Gastrocnemius medialis (tissue), 4 donors: ENCODE data around the gene ADARB2.

ENCODE experiments used
- POLR2A ChIP-seq, 2 donors: fragments of 450-650 bp; IDR thresholded peaks; one replicate each; pipeline ENCODE4 v1.6.1; 2017; ENCODE audit warnings: antibody characterized with exemption in 2 of 2, mild to moderate bottlenecking in 2 of 2, moderate library complexity in 2 of 2
- TF ChIP-seq, protein P1 (sequence below), 5 experiments: fragments of 450-650 bp in 3 of 5; fragments of 200-600 bp in 2 of 5; sonication (generic) in 2 of 5; IDR thresholded peaks in 4 of 5; conservative IDR thresholded peaks in 1 of 5; 1 replicate in 4 of 5; 2 replicates in 1 of 5; pipeline ENCODE4 v1.5.1; 2016 to 2019; ENCODE audit warnings: antibody characterized with exemption in 5 of 5, mild to moderate bottlenecking in 3 of 5, moderate library complexity in 3 of 5

DNA sequence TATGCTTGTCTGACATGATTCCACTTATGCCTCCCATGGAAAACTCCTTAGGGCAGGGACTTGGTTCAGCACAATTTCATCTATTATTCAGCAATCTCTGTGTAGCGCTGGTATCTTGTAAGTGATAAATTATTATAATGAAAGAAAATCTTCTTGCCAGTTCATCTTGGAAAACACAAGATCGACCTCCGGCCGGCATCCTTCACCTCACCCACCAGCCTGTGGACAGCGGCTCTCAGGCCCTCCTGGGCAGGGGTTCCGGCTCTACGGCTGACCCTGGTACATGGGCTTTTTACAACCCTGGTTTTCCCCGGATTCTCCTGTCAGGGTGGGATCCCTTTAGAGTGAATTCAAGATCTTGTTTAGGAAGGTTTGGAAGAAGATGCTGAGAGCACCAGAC, 145.6 kb downstream of the ADARB2 start:
- TF ChIP-seq, protein P1, sequence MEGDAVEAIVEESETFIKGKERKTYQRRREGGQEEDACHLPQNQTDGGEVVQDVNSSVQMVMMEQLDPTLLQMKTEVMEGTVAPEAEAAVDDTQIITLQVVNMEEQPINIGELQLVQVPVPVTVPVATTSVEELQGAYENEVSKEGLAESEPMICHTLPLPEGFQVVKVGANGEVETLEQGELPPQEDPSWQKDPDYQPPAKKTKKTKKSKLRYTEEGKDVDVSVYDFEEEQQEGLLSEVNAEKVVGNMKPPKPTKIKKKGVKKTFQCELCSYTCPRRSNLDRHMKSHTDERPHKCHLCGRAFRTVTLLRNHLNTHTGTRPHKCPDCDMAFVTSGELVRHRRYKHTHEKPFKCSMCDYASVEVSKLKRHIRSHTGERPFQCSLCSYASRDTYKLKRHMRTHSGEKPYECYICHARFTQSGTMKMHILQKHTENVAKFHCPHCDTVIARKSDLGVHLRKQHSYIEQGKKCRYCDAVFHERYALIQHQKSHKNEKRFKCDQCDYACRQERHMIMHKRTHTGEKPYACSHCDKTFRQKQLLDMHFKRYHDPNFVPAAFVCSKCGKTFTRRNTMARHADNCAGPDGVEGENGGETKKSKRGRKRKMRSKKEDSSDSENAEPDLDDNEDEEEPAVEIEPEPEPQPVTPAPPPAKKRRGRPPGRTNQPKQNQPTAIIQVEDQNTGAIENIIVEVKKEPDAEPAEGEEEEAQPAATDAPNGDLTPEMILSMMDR (IDR thresholded peaks at IDR 0.05 in 4 of 5, conservative IDR thresholded peaks at IDR 0.05 in 1 of 5) = no peak
- TF ChIP-seq POLR2A (IDR thresholded peaks at IDR 0.05) = no peak
